ENCODE data around the gene LSR. TPM values are rescaled to one million over a fixed set of nuclear protein-coding genes. Genes with fewer than 3 reads are reported as not detected.

Gene LSR
- total RNA-seq, 1 donor = 0.54 TPM

- no peak for TF ChIP-seq CTCF (IDR thresholded peaks at IDR 0.05; ENCODE audit: insufficient read depth, low read length)
- DNase-seq (ENCODE audit: low read depth) = no peak
- H3K4me3 ChIP-seq (ENCODE audit: low read depth, low read length) = no peak overlapping the region
These were observed 22.9 kb upstream of the LSR start for GRCh38 chr19:35225951-35226350.

GRCh38 chr19:35226748-35227147 is 22.1 kb upstream of the LSR start:
- DNase-seq (ENCODE audit: low read depth) = no peak
- no peak for TF ChIP-seq CTCF (IDR thresholded peaks at IDR 0.05; ENCODE audit: insufficient read depth, low read length)

DNA sequence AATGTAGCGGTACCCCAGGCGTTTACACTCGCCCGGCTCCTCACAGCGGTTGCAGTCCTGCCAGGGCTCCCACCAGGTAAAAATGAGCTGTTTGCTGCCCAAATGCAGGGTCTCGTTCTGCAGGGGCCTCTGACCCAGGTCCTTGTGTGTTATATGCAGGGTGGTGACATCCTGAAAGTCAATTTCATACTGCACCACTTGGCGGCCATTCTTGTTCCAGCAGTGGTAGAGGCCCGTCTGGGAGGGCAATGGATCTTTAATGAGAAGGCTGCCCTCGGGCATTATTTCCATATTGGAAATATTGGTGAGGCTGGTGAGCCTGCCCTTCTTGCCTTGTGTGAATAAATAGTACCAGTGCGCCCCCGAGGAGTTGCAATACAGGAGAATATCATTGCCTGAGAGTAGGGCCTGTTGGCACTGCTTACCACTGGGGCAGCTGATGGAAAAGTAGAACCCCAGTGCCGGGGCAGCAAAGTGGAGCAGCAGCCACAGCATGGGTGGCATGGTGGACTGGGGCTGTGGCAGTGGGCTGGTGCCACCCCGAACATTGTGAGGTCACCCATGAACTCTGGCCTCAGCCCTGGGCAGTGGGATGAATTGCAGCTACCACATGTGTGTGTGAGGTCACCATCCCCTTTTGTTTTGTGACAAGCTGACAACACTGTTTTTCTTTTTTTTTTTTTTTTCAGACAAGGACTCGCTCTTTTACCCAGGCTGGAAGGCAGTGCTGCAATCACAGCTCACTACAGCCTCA is 20.4 kb upstream of the LSR start, which contains the start of gene FAM187B:
Gene FAM187B, minus strand, starts transcription at position 563 of the 754 bp plus-strand sequence. Its CDS starts 59 bp downstream, at position 504.
- no peak within 1 kb of the TSS for H3K4me3 ChIP-seq (ENCODE audit: low read depth, low read length)
- TF ChIP-seq CTCF (IDR thresholded peaks at IDR 0.05; ENCODE audit: insufficient read depth, low read length) = no peak
- no peak for DNase-seq (ENCODE audit: low read depth)

More at GRCh38 chr19:35226748-35227147, 22.1 kb upstream of the LSR start:
- no peak overlapping the region for H3K4me3 ChIP-seq (ENCODE audit: low read depth, low read length)

- H3K4me3 ChIP-seq (ENCODE audit: low read depth, low read length) = no peak overlapping the region
These were observed 19.2 kb upstream of the LSR start for GRCh38 chr19:35229601-35230000.

DNA sequence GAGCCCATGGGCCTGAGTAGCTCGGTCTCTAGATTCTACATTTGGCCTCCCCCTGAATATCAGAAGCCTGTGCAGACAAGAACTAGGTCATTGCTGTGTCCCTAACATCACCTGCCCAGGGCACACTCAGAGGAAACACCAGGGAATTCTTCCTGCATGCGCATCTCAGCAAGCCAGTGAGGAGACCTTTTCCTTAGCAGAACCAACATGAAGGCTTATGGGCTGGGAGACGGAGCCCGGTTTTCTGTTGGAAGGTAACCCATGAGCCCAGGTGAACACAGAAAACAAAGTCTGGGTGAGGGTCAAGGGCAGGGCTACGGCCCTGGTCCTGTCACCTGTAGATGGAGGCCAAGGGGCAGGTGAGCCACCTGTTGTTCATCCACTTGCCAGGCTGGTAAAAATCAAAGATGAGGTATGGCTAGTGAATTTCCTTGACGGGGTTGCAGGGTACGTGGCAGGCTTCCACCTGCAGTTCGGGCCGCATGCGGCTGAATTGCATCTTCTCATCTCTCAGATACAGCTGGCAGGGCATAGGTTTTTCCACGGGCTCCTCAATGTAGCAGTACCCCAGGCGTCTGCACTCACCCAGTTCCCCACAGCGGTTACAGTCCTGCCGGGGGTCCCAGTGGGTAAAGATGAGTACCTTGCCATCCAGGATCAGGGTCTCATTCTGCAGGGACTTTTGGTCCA is 16.7 kb upstream of the LSR start:
- TF ChIP-seq CTCF (IDR thresholded peaks at IDR 0.05; ENCODE audit: insufficient read depth, low read length) = no peak
- no peak overlapping the region for H3K4me3 ChIP-seq (ENCODE audit: low read depth, low read length)

More at GRCh38 chr19:35229601-35230000, 19.2 kb upstream of the LSR start:
- DNase-seq (ENCODE audit: low read depth) = no peak
- TF ChIP-seq CTCF (IDR thresholded peaks at IDR 0.05; ENCODE audit: insufficient read depth, low read length) = no peak

DNA sequence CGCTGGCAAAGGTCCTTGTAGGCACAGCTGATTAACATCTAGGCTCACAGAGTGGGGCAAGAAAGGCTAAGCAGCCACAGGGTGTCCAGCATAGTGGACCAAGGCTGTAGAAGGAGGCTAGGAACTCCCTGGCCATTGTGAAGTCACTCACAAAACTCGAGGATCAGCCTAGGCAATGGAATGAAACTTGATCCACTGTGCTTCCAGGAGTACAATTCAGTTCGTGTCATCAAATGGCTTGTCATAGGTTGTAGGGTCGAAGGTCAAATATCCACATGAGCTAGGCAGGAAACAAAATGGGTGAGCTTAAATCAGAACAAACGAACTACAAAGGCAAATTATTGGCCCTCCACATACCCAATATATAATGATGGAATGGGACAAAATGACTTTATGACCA is 15.9 kb upstream of the LSR start:
- DNase-seq (ENCODE audit: low read depth) = no peak
- no peak overlapping the region for H3K4me3 ChIP-seq (ENCODE audit: low read depth, low read length)
- no peak for TF ChIP-seq CTCF (IDR thresholded peaks at IDR 0.05; ENCODE audit: insufficient read depth, low read length)

More for the DNA sequence above, 16.7 kb upstream of the LSR start:
- no peak for DNase-seq (ENCODE audit: low read depth)
